GM21786 (cell line): ENCODE results near the gene VAC14.

Experiments used
- ATAC-seq: cut with Tn5 transposase; IDR thresholded peaks from one replicate; pipeline ENCODE4 v1.9.1; 2021; ENCODE audit not compliant: unreplicated experiment

The VAC14 gene

DNA sequence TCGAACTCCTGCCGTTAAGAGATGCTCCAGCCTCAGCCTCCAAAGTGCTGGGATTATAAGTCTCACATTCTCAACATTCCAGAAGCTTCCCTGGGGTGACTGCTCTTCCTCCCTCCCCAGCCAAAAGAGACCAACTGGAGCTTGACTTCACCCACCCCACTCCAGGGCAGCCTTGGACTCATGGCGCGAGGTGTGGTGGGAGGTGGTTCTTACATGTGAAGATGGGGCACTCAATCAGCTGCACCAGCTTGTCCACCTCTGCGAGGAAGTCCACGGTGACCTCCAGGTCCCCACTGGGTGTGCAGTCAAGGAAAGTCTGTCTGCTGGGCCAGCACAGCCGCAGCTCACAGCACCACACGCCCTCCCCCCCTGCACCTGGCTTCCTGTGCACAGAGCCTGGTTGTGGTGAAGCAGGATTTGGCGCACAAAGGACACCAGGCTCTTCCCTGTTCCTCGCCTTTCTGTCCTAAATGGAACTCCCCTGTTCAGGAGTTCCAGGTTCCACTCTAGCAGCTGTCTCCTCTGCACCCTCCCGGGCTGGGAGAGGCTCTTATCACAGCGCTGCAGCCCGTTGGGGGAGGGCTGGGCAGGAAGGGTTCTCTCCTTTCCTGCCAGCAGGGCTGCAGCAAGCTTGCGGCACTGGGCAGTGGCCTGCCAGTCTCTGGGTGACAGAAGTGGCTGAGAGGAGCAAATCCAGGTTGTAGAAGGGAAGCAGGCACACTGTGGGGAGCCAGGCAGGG, 105.5 kb downstream of the VAC14 start:
- no peak for ATAC-seq

GRCh38 chr16:70694868-70695218, 106.1 kb downstream of the VAC14 start:
- ATAC-seq: no peak

DNA sequence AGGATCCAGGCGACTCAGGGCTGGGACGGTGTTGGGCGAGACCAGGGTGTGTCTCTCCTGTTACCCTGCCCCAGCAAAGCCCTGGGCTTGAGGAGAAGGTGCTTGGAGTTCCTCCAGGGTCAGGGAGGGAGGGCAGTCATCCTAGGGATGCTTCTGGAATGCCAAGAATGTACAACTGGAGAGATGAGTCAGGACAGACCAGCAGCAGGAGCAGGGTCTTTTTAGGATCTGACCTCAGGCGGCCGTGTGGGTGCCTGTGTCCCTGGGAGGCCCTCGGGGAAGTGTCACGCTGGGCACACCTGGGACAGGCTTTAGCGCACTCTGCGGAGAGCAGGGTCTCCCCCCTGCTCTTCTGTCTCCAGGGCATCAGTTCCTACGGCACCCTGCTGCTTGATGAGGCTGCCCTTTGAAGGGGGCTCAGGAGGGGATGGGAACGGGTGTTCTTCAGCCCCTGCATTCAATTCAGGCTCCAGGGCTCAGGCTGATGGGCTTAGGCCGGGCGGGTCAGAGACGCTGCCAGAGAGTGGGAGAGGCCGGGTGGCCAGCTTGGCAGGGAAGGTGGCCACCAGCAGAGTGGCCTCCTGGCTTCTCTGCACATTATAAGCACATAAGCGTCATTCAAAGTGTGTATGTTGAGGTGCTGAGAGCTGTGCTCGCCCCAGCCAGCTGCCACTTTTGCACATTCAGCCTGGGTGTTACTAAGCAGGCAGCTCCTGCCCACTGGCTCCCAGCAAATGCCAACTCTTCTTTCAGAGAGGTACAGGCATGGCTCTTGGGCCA, 106.7 kb downstream of the VAC14 start:
- no peak for ATAC-seq

GRCh38 chr16:70692873-70693671, 107.9 kb downstream of the VAC14 start:
- no peak for ATAC-seq

DNA sequence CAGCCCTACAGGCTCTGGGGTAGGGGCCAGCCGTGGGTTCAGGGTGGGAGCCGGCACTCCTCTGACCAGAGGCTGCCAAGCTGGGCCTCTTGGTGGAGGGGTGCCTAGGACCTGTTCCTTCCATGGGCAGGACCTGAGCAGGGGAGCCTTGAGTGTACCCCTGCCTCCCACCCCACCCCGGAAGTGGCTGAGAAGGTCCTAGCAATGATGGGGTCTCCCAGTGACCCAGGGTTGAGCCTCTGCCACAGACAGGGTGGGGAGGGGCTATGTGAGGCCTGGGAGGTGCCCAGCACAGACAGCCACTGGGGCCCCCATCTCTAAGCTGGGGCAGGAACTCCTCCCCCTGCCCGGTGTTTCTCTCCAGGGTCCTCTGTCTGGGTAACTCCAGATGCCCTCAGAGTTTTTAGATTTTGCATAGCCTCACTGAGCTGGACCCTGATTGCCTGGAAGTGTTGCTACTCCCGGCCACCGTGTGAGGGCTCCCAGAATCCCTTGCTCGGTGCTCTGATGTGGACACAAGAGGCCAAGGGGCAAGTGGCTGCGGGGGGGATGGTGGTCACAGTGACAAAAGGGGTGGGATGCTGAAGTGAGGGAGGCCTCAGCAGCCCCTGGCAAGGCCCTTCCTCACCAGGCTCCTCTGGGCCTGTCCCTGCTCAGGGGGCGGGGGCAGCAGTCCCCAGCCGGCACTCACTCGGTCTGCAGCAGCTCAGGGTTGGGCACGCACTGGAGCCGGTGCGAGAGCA, 108.7 kb downstream of the VAC14 start:
- no peak for ATAC-seq

- no peak for ATAC-seq
These were observed 109.5 kb downstream of the VAC14 start for GRCh38 chr16:70691223-70692129.

DNA sequence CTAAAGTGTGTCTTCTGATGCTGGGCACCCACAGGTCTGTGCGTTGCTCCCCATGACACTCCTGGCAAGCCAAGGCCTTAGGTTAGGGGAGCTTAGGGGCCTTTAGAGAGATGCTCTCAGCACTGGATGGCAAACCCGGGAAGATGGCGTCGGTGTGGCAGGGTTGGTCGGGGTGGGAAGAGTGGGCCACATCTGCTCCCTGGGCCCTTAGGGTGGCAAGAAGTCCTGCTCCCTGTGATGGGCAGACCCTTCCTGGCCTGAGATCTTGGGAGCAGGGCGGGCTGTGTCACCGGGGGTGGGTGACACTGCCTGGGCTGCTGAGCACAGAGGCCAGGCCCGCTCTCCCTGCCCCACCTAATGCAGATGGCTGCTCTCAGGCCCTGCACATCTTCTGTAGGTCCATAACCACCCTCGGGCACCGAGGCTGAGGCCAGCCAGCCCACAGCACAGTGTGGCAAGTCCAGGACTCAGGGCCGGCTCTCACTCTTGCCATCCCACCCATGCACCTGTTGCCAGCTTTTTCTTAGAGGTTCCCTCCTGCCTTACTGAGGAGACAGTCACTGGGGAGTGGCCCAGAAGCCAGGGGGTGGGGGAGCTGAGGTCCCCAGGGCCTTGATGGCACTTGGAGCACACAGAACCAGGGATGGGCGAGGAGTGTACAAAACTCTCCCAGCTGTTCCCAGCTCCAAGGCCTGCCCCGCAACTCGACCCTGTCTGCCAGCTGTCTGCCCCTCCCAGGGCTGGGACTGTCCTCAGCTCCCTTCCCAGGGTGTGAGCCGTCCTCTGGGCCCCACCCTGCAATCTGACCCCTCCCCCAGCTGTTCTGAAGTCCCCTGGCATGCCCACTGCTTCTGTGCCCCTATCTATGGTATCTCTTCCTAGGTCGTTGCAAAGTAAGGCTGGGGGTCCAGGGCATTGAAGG, 110.7 kb downstream of the VAC14 start:
- no peak for ATAC-seq

DNA sequence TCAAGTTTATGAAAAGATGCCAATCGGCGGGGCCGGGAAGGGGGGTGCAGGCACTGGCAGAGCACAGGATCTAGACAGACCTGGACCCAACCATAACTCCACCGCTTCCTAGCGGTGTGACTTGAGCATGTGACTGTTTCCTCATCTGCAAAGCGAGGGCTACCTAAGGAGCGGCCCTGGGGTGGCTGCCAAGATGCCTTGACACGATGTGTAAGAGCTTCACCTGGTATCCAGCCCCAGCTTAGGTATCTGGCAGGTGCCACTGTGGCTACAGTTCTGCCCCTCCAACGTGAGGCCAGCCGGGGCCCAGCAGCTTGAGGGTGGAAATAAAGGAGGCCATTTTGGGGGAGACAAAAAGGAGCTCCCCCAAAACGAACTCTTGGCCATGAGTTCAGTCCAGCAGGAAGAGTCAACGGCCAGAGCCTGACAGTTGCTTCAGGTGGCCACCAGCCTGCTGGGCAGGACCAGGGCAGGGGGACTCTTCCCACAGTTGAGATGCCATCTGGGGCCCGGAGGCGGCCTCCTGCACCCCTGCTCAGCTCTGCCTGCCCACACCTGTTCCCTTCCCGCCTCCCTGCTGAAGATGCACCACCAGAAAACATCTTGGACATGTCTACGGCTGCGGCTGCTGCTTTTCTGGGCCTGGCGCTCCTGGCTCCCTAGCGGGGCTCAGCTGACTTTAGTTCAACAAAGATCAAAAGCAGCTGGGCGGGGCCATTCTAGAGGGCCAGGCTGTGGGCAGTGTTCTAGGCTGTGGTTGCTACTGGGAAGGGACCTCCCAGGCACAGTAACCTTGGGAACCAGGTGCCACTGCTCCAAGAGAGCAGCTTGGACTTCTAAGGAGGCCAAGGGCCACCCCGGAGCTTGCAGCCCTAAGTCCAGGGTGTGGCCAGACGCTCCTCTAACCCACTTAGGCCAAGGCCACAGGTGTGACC, 111.7 kb downstream of the VAC14 start:
- ATAC-seq: no peak

GRCh38 chr16:70688246-70688742, 112.7 kb downstream of the VAC14 start:
- ATAC-seq: no peak

DNA sequence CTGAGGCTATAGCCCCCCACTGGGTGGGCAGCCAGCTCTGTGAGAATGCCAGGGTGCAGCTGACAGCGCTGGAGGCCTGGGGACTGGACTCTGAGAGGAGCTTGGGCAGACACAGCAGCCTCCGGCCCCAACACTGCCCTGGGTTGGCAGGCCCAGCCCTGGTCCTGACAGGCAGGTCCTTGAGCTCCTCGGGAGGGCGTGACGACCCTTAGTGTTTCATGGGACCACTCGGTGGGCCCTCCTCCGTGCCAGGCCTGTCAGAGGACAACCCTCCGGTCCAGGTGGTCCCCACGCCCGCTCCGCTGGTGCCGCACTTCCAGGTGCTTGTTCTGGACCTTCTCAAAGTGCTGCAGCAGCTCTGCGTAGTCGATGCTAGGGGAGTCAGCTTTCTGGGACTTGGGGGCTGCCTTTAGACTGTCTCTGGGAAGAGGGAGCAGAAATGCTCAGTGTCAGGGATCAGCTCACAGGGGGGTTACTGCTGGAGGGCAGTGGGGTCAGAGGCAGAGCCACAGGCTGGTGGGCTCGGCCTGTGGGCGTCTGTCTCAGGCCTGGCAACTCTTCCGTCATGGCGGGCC, 113.2 kb downstream of the VAC14 start:
- ATAC-seq: no peak

DNA sequence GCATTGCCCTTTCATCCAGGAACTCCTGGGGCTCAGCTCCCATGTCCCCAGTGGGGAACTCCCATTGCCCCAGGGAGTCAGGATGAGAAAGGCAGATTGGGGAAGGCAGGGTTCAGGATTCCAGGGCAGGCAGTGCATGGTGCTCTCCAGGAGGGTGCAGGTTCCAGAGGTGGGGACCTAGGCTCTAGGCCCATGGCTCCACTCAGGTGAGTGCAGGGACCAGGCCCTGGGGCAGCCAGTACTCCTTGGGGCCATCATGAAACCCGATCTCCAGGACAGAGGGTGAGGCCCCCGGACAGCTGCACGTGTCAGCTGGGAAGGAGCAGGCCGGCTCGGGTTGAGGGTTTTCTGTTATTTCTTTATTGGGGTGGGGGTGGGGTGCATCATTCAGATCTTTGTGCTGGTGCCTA, 113.9 kb downstream of the VAC14 start:
- no peak for ATAC-seq

GRCh38 chr16:70686376-70687101, 114.4 kb downstream of the VAC14 start:
- ATAC-seq: no peak

- no peak for ATAC-seq
These were observed 115.0 kb downstream of the VAC14 start, which contains the start of gene MTSS2 for GRCh38 chr16:70685938-70686375. Gene MTSS2, minus strand, starts transcription at chr16:70686053. Its CDS starts 262 bp downstream, at chr16:70685791.

- no peak for ATAC-seq
These were observed 115.7 kb downstream of the VAC14 start for GRCh38 chr16:70685061-70685937.
